Measurements from ENCODE around the gene HLA-DMA. TPM values are rescaled to one million over a fixed set of nuclear protein-coding genes. Genes with fewer than 3 reads are reported as not detected.
A peak's percentile ranks its signal among the peaks of the same experiment; 100 is the strongest.

The HLA-DMA gene
- total and polyA plus RNA-seq, 12 donors: 8.5 to 269 (median 123) TPM

GRCh38 chr6:32982702-32983492, 30.0 kb upstream of the HLA-DMA start:
- H3K36me3 ChIP-seq (replicated peaks in 1 of 2): peaks cover 0 to 50% of the 10 kb centered on the region in 2 donors
- WGBS, 4 donors: 53 to 67% (median 59%) methylated on average over 6 of the region's 6 CpGs
- no peaks in the 10 kb centered on the region for H3K9me3 ChIP-seq (replicated peaks in 1 of 3)
- H3K27me3 ChIP-seq: no peaks in the 10 kb centered on the region
- no peak overlapping the region for H3K27ac ChIP-seq
- peaks cover 0 to 21% of the 10 kb centered on the region in 2 donors for H3K4me1 ChIP-seq (replicated peaks in 1 of 2)
- intact Hi-C loops (cut with DNase I): loop anchor here (5.0 kb wide), 2 partner anchors 51 to 96 kb away; no protein-coding TSS in a partner anchor
- TF ChIP-seq POLR2A (IDR thresholded peaks at IDR 0.05) (no peak), CTCF (IDR thresholded peaks at IDR 0.05) (no peak)
- H3K4me3 ChIP-seq: no peak overlapping the region
- DNase-seq: no peak

- Histone ChIP-seq H3K9me3 (replicated peaks in 1 of 3) (no peaks in the 10 kb centered on the region), H3K27ac (no peak overlapping the region), H3K36me3 (replicated peaks in 1 of 2) (peaks cover 0 to 57% of the 10 kb centered on the region in 2 donors), H3K4me1 (replicated peaks in 1 of 2) (peaks cover 3 to 28% of the 10 kb centered on the region in 2 donors), H3K4me3 (no peak overlapping the region), H3K27me3 (no peaks in the 10 kb centered on the region)
- no peak for DNase-seq
- intact Hi-C loops (cut with DNase I): loop anchor here (5.0 kb wide), 2 partner anchors 50 to 95 kb away; no protein-coding TSS in a partner anchor
- WGBS, 4 donors: 55 to 68% (median 62%) methylated on average over 8 of the region's 8 CpGs
- TF ChIP-seq CTCF (IDR thresholded peaks at IDR 0.05) (no peak), POLR2A (IDR thresholded peaks at IDR 0.05) (no peak)
Observed at GRCh38 chr6:32982084-32982701, 29.3 kb upstream of the HLA-DMA start.

- WGBS, 4 donors: 53 to 82% (median 57%) methylated on average over 5 to 11 of the region's 11 CpGs
- Histone ChIP-seq H3K36me3 (replicated peaks in 1 of 2) (peaks cover 3 to 73% of the 10 kb centered on the region in 2 donors), H3K4me1 (replicated peaks in 1 of 2) (peaks cover 17 to 45% of the 10 kb centered on the region in 2 donors), H3K27me3 (no peaks in the 10 kb centered on the region), H3K27ac (peak overlapping the region in 1 of 5 donors; percentile 54), H3K4me3 (no peak overlapping the region), H3K9me3 (replicated peaks in 1 of 3) (no peaks in the 10 kb centered on the region)
- peak in 1 of 7 donors; percentile 45 for DNase-seq
- intact Hi-C loops (cut with DNase I): loop anchor here (5.0 kb wide), 2 partner anchors 48 to 93 kb away; no protein-coding TSS in a partner anchor
- TF ChIP-seq POLR2A (IDR thresholded peaks at IDR 0.05) (no peak), CTCF (IDR thresholded peaks at IDR 0.05) (no peak)
Observed at GRCh38 chr6:32980488-32981038, 27.7 kb upstream of the HLA-DMA start.

Measured in adrenal gland (tissue), 12 donors.